Neural crest cell (in vitro differentiated cells): ENCODE measurements around the gene HNRNPF. TPM values are rescaled to one million over a fixed set of nuclear protein-coding genes. Genes with fewer than 3 reads are reported as not detected.

ENCODE experiments used
- DNase-seq: peaks from one replicate; pipeline ENCODE4 v3.0.0; 2021; ENCODE audit warnings: low read depth, mixed read lengths, low spot score
- H3K27ac Mint-ChIP-seq: one replicate; pipeline ENCODE4 v1.8.0; 2021; ENCODE audit warnings: mild to moderate bottlenecking, mixed read lengths; ENCODE audit not compliant: unreplicated experiment
- H3K27me3 Mint-ChIP-seq: 2 replicates; pipeline ENCODE4 v1.8.0; 2021; ENCODE audit warnings: low read depth, mild to moderate bottlenecking, mixed read lengths
- H3K36me3 Mint-ChIP-seq: 2 replicates; pipeline ENCODE4 v1.8.0; 2021; ENCODE audit warnings: low read depth, mild to moderate bottlenecking, mixed read lengths
- H3K4me1 Mint-ChIP-seq: 2 replicates; pipeline ENCODE4 v1.8.0; 2021; ENCODE audit warnings: mixed read lengths
- H3K4me3 Mint-ChIP-seq: one replicate; pipeline ENCODE4 v1.8.0; 2021; ENCODE audit warnings: mild to moderate bottlenecking, mixed read lengths
- H3K9me3 Mint-ChIP-seq: 2 replicates; pipeline ENCODE4 v1.8.0; 2021; ENCODE audit warnings: mixed read lengths
- CTCF ChIP-seq: fragments of 200-600 bp; sonication (generic); conservative IDR thresholded peaks from 2 replicates; pipeline ENCODE4 v1.5.0; 2021; ENCODE audit warnings: antibody characterized with exemption, mild to moderate bottlenecking
- total RNA-seq: library from RNA; stranded (reverse); gene quantifications from 2 replicates; pipeline ENCODE4 v1.2.1, GENCODE V29; 2021

Gene HNRNPF
- total RNA-seq, 1 donor from 2014 or later, result 284 TPM

DNA sequence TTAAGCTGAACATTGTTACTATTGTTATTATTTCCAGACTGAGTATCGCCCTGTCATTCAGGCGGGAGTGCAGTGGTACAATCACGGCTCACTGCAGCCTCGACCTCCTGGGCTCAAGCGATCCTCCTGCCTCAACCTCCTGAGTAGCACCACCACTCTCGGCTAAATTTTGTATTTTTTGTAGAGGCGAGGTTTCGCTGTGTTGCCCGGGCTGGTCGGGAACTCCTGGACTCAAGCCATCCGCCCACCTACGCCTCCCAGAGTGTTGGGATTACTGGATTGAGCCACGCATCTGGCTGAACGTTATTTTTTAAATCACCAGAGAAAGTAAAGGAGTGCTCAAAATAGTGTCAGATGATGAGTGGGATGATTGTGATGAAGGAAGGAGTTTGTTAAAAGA, 1.4 kb upstream of the HNRNPF start:
- no peaks in the 10 kb centered on the region for H3K36me3 Mint-ChIP-seq
- peaks cover 26% of the 10 kb centered on the region for H3K4me1 Mint-ChIP-seq
- no peak for DNase-seq

DNA sequence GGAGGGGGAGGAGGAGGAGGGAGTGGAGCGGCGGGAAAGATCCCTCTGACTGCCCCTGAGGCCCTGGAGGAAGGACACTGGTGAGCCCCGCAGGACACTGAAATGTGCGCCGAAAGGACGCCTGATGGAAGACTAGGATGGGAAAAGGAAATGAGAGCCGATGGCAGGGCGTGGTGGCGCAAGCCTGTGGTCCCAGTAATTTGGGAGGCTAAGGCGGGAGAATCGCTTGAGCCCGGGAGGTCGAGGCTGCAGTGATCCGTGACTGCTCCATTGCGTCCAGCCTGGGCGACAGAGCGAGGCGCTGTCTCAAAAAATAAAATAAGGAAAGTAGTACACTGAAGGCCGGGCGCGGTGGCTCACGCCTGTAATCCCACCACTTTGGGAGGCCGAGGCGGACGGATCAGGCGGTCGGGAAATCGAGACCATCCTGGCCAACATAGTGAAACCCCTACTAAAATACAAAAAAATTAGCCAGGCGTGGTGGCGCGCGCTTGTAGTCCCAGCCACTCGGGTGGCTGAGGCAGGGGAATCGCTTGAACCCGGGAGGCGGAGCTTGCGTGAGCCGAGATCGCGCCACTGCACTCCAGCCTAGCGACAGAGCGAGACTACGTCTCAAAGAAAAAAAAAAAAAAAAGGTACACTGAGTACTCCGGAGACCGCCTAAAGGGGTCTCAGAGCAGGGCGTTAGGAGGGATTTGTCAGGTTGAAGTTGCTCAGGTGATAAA, 561 bp upstream of the HNRNPF start:
- Mint-ChIP-seq H3K4me1 (peaks cover 30% of the 10 kb centered on the region), H3K27ac (peak overlapping the region; percentile 99), H3K27me3 (no peaks in the 10 kb centered on the region), H3K4me3 (peak overlapping the region; percentile 97), H3K9me3 (no peaks in the 10 kb centered on the region), H3K36me3 (no peaks in the 10 kb centered on the region)
- DNase-seq, result peak; percentile 14
- TF ChIP-seq CTCF, result no peak

More for the DNA sequence above, 1.4 kb upstream of the HNRNPF start:
- Mint-ChIP-seq H3K27ac (no peak overlapping the region), H3K4me3 (peak overlapping the region; percentile 97), H3K27me3 (no peaks in the 10 kb centered on the region), H3K9me3 (no peaks in the 10 kb centered on the region)
- no peak for TF ChIP-seq CTCF

- Mint-ChIP-seq H3K36me3 (no peaks in the 10 kb centered on the region), H3K4me3 (peak overlapping the region; percentile 97), H3K4me1 (peaks cover 38% of the 10 kb centered on the region), H3K9me3 (no peaks in the 10 kb centered on the region), H3K27me3 (no peaks in the 10 kb centered on the region), H3K27ac (peak overlapping the region; percentile 97)
- no peak for TF ChIP-seq CTCF
- no peak for DNase-seq
These were observed 666 bp downstream of the HNRNPF start for GRCh38 chr10:43408331-43408709.

DNA sequence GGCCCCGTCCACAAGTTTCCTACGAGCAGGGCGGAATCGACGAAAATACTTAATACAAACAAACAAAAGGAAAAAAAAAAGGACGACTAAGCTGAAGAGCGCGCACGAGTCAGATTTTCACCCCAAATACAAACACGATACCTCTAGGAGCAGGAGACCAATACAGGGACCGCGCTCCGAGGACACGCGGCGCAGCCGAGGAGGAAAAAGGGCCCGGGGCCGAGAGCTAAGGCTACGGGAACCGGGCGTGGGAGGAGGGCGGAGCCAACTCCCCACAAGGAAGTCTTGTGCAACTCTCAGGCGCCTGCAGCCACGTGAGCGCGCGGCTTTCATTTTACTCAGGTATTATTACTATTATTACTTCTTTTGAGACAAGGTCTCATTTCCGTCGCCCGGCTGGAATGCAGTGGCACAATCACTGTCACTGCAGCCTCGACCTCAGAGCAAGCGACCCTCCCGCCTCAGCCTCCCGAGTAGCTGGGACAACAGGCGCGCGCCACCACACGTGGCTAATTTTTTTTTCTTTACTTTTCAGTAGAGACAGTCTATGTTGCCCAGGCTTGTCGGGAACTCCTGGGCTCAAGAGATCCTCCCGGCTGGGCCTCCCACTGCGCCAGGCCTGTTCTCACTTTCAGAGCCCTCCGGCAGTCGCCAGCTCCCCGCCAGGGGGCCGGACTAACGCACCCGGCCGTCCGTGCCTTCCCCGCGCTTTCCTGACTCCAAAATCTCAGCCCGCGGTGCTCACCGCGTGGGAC, 1.2 kb downstream of the HNRNPF start:
- Mint-ChIP-seq H3K4me3 (peak overlapping the region; percentile 97), H3K27ac (peak overlapping the region; percentile 97), H3K36me3 (no peaks in the 10 kb centered on the region), H3K27me3 (no peaks in the 10 kb centered on the region), H3K4me1 (peaks cover 44% of the 10 kb centered on the region), H3K9me3 (no peaks in the 10 kb centered on the region)
- DNase-seq, result peak; percentile 60
- peak; percentile 59 for TF ChIP-seq CTCF

- no peak for TF ChIP-seq CTCF
- Mint-ChIP-seq H3K4me3 (peak overlapping the region; percentile 97), H3K27me3 (no peaks in the 10 kb centered on the region), H3K36me3 (no peaks in the 10 kb centered on the region), H3K27ac (peak overlapping the region; percentile 97), H3K9me3 (no peaks in the 10 kb centered on the region), H3K4me1 (peaks cover 48% of the 10 kb centered on the region)
- DNase-seq, result peak; percentile 37
These were observed 1.8 kb downstream of the HNRNPF start for GRCh38 chr10:43407148-43407575.
